Stimulated activated naive CD8-positive, alpha-beta T cell treated with anti-CD3 and anti-CD28 coated beads, Interleukin-15, amount 100 ng/mL, for 72 hours (primary cell): ENCODE results near the gene STAT5B.
"Not testable (repeated sequence)": the region's sequence is repeated elsewhere in the genome, so short reads cannot be mapped to it uniquely, and the experiment has no call there.

Source experiments
- ATAC-seq: fragments of 150-1000 bp; cut with Tn5 transposase; 2 replicates; pipeline ENCODE4 v1.10.0; 2021; ENCODE audit warnings: mild to moderate bottlenecking, moderate library complexity
- DNase-seq, 2 donors: peaks; one replicate each; pipeline ENCODE4 v3.0.0; 2021 to 2022
- H3K27ac Mint-ChIP-seq, 2 donors: one replicate each; pipeline ENCODE4 v1.8.0; 2022; ENCODE audit warnings: mild to moderate bottlenecking in 2 of 2, mixed read lengths in 2 of 2, moderate library complexity in 2 of 2
- H3K27me3 Mint-ChIP-seq: one replicate; pipeline ENCODE4 v1.8.0; 2022; ENCODE audit warnings: mixed read lengths
- H3K4me1 Mint-ChIP-seq: one replicate; pipeline ENCODE4 v1.8.0; 2022; ENCODE audit warnings: mild to moderate bottlenecking, mixed read lengths
- H3K4me3 Mint-ChIP-seq, 2 donors: one replicate each; pipeline ENCODE4 v1.8.0; 2022; ENCODE audit warnings: mild to moderate bottlenecking in 2 of 2, mixed read lengths in 2 of 2, moderate library complexity in 1 of 2
- H3K9me3 Mint-ChIP-seq, 2 donors: one replicate each; pipeline ENCODE4 v1.8.0; 2022; ENCODE audit warnings: mixed read lengths in 2 of 2

Gene STAT5B

GRCh38 chr17:42270170-42270535 lies 6.0 kb downstream of the STAT5B start:
- Mint-ChIP-seq H3K27ac (peak overlapping the region; percentile 77 to 86), H3K9me3 (no peaks in the 10 kb centered on the region), H3K4me3 (peak overlapping the region in 1 of 2 donors; percentile 44), H3K4me1 (peaks cover 80% of the 10 kb centered on the region), H3K27me3 (no peaks in the 10 kb centered on the region)
- ATAC-seq (no peak), DNase-seq (no peak)

- Mint-ChIP-seq H3K27ac (peak overlapping the region; percentile 21 to 91), H3K4me1 (peaks cover 66% of the 10 kb centered on the region)
These were observed 8.0 kb downstream of the STAT5B start for GRCh38 chr17:42268236-42268635.

GRCh38 chr17:42266918-42267766 lies 9.0 kb downstream of the STAT5B start:
- ATAC-seq (peak; percentile 99), DNase-seq (peak; percentile 33 to 65)
- Mint-ChIP-seq H3K27me3 (no peaks in the 10 kb centered on the region), H3K4me1 (peaks cover 56% of the 10 kb centered on the region), H3K4me3 (peak overlapping the region; percentile 49 to 71), H3K27ac (peak overlapping the region; percentile 96), H3K9me3 (no peaks in the 10 kb centered on the region)

More at GRCh38 chr17:42268236-42268635, 8.0 kb downstream of the STAT5B start:
- no peak for DNase-seq
- no peak for ATAC-seq
- Mint-ChIP-seq H3K9me3 (no peaks in the 10 kb centered on the region), H3K27me3 (no peaks in the 10 kb centered on the region), H3K4me3 (peak overlapping the region in 1 of 2 donors; percentile 44)

GRCh38 chr17:42266462-42266861 lies 9.7 kb downstream of the STAT5B start:
- DNase-seq (no peak), ATAC-seq (no peak)
- Mint-ChIP-seq H3K27ac (peak overlapping the region; percentile 96), H3K9me3 (no peaks in the 10 kb centered on the region), H3K4me3 (peak overlapping the region; percentile 49 to 71), H3K27me3 (no peaks in the 10 kb centered on the region), H3K4me1 (peaks cover 49% of the 10 kb centered on the region)

GRCh38 chr17:42264366-42264765 lies 11.8 kb downstream of the STAT5B start:
- peaks cover 34% of the 10 kb centered on the region for H3K4me1 Mint-ChIP-seq
- H3K9me3 Mint-ChIP-seq, H3K27me3 Mint-ChIP-seq, ATAC-seq, DNase-seq, H3K4me3 Mint-ChIP-seq, H3K27ac Mint-ChIP-seq: not testable (repeated sequence)

- no peaks in the 10 kb centered on the region for H3K27me3 Mint-ChIP-seq
- ATAC-seq = no peak
- no peak overlapping the region for H3K27ac Mint-ChIP-seq
- DNase-seq = no peak
- no peaks in the 10 kb centered on the region for H3K9me3 Mint-ChIP-seq
- H3K4me1 Mint-ChIP-seq = peaks cover 19% of the 10 kb centered on the region
- no peak overlapping the region for H3K4me3 Mint-ChIP-seq
These were observed 15.9 kb downstream of the STAT5B start for GRCh38 chr17:42260318-42260717.

GRCh38 chr17:42255445-42255844 lies 20.7 kb downstream of the STAT5B start:
- Mint-ChIP-seq H3K4me3 (no peak overlapping the region), H3K9me3 (no peaks in the 10 kb centered on the region), H3K27me3 (no peaks in the 10 kb centered on the region), H3K4me1 (peaks cover 56% of the 10 kb centered on the region), H3K27ac (no peak overlapping the region)
- no peak for ATAC-seq
- no peak for DNase-seq

- H3K27ac Mint-ChIP-seq = no peak overlapping the region
- no peaks in the 10 kb centered on the region for H3K9me3 Mint-ChIP-seq
- ATAC-seq = no peak
- no peaks in the 10 kb centered on the region for H3K27me3 Mint-ChIP-seq
- H3K4me1 Mint-ChIP-seq = peaks cover 66% of the 10 kb centered on the region
- DNase-seq = no peak
- no peak overlapping the region for H3K4me3 Mint-ChIP-seq
These were observed 22.6 kb downstream of the STAT5B start for GRCh38 chr17:42253578-42253977.

GRCh38 chr17:42252597-42253550 lies 23.3 kb downstream of the STAT5B start:
- Mint-ChIP-seq H3K27ac (no peak overlapping the region), H3K27me3 (no peaks in the 10 kb centered on the region), H3K4me3 (no peak overlapping the region), H3K9me3 (no peaks in the 10 kb centered on the region), H3K4me1 (peaks cover 72% of the 10 kb centered on the region)
- DNase-seq = no peak
- no peak for ATAC-seq

- Mint-ChIP-seq H3K4me3 (peak overlapping the region; percentile 29 to 37), H3K27me3 (no peaks in the 10 kb centered on the region), H3K27ac (peak overlapping the region in 1 of 2 donors; percentile 87), H3K4me1 (peaks cover 83% of the 10 kb centered on the region), H3K9me3 (no peaks in the 10 kb centered on the region)
- ATAC-seq (no peak), DNase-seq (no peak)
These were observed 25.1 kb downstream of the STAT5B start for GRCh38 chr17:42251115-42251514.

GRCh38 chr17:42249681-42250446 lies 26.3 kb downstream of the STAT5B start:
- H3K27ac Mint-ChIP-seq = peak overlapping the region; percentile 98 to 99
- ATAC-seq (peak; percentile 77), DNase-seq (peak; percentile 25 to 54)
- H3K4me3 Mint-ChIP-seq = peak overlapping the region; percentile 88 to 96
- no peaks in the 10 kb centered on the region for H3K27me3 Mint-ChIP-seq
- peaks cover 73% of the 10 kb centered on the region for H3K4me1 Mint-ChIP-seq
- no peaks in the 10 kb centered on the region for H3K9me3 Mint-ChIP-seq

GRCh38 chr17:42248351-42249179 lies 27.6 kb downstream of the STAT5B start:
- DNase-seq = peak; percentile 63 to 79
- no peaks in the 10 kb centered on the region for H3K9me3 Mint-ChIP-seq
- H3K4me3 Mint-ChIP-seq = peak overlapping the region; percentile 88 to 96
- H3K4me1 Mint-ChIP-seq = peaks cover 71% of the 10 kb centered on the region
- H3K27me3 Mint-ChIP-seq = no peaks in the 10 kb centered on the region
- ATAC-seq = peak; percentile 94
- peak overlapping the region; percentile 98 to 99 for H3K27ac Mint-ChIP-seq

- no peak for DNase-seq
- peaks cover 62% of the 10 kb centered on the region for H3K4me1 Mint-ChIP-seq
These were observed 28.5 kb downstream of the STAT5B start for GRCh38 chr17:42247734-42248133.

GRCh38 chr17:42246515-42246914 lies 29.7 kb downstream of the STAT5B start:
- peak overlapping the region; percentile 47 to 96 for H3K4me3 Mint-ChIP-seq
- H3K4me1 Mint-ChIP-seq = peaks cover 62% of the 10 kb centered on the region
- no peak for DNase-seq
- no peak for ATAC-seq
- H3K27ac Mint-ChIP-seq = peak overlapping the region; percentile 16 to 54
- H3K27me3 Mint-ChIP-seq = no peaks in the 10 kb centered on the region
- no peaks in the 10 kb centered on the region for H3K9me3 Mint-ChIP-seq

More at GRCh38 chr17:42247734-42248133, 28.5 kb downstream of the STAT5B start:
- H3K9me3 Mint-ChIP-seq = no peaks in the 10 kb centered on the region
- H3K4me3 Mint-ChIP-seq = peak overlapping the region; percentile 88 to 96
- no peak for ATAC-seq
- H3K27ac Mint-ChIP-seq = peak overlapping the region; percentile 85 to 98
- no peaks in the 10 kb centered on the region for H3K27me3 Mint-ChIP-seq
